Measurements from ENCODE around the gene HDGFL1.

The HDGFL1 gene

DNA sequence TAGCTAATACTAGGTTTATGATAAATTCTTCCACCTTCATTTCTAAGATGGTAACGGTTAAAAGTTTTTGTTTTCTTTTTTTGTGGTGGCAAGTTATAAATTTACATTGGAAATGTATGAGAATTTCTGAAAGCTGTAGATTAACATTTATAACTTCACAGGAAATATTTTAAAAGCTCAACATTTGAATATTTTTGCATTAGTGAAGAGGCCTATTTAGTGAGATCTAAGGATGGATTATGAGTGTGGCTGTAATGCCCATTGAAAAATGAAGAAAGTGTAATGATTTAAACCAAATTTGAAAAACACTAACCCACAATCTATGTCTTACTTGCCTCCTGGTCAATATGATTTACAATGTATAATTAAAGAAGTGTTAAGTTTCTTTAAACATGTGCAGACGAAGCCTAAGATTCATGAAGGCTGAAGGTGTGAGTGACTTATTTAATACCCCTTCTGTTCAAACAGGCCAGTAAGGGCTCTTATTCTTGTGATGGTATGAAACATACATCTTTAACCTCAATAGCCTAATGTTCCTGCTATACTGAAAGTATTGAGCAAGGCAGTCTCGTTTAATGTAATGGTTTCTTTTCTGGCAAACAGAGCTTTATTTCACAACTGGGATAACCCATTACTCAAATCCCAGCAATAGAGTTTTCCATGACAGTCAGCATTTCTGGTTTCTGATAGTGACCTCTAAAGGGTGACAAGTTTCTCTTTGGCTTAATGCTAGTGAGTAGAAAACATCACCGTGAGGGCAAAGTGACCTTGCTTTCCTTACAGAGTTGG, 13.2 kb downstream of the HDGFL1 start:
- no peak for TF ChIP-seq TAF1 (IDR thresholded peaks at IDR 0.05; ENCODE audit: borderline replicate concordance, insufficient read depth, low read length)

- TF ChIP-seq SIN3A (IDR thresholded peaks at IDR 0.05; ENCODE audit: borderline replicate concordance, insufficient read depth, low read length) (no peak), TAF1 (IDR thresholded peaks at IDR 0.05; ENCODE audit: borderline replicate concordance, insufficient read depth, low read length) (no peak), REST (IDR thresholded peaks at IDR 0.05; ENCODE audit: insufficient read depth in 1 of 2, low read depth in 2 of 2, low read length in 2 of 2) (no peak), POLR2AphosphoS5 (IDR thresholded peaks at IDR 0.05; ENCODE audit: low read depth, low read length) (no peak), FOXP2 (optimal IDR thresholded peaks at IDR 0.05; ENCODE audit: borderline replicate concordance, extremely low read depth, extremely low read length, insufficient read depth) (no peak)
Observed at GRCh38 chr6:22583230-22583629, 13.9 kb downstream of the HDGFL1 start.

DNA sequence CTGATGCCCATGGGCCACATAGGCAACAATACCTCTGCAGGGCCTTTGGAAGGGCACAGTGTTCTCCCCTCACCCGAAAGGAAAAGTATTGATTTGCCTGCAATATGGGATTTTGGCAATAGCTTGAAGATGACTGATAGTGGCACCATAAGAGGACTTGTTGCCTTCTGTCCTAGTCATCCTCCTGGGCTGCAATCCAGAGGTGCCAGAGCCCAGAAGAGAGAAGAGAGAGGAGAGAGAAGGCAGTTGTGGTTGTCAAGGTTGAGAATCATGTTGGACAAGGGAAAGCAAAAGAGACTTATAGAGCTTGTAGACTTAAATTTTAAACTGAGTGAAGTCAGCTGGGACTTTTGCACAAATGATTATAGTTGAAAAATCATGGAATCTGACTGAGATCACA, 14.6 kb downstream of the HDGFL1 start:
- TF ChIP-seq REST (IDR thresholded peaks at IDR 0.05; ENCODE audit: insufficient read depth in 1 of 2, low read depth in 2 of 2, low read length in 2 of 2) (no peak), POLR2AphosphoS5 (IDR thresholded peaks at IDR 0.05; ENCODE audit: low read depth, low read length) (no peak), TAF1 (IDR thresholded peaks at IDR 0.05; ENCODE audit: borderline replicate concordance, insufficient read depth, low read length) (no peak), SIN3A (IDR thresholded peaks at IDR 0.05; ENCODE audit: borderline replicate concordance, insufficient read depth, low read length) (no peak), FOXP2 (optimal IDR thresholded peaks at IDR 0.05; ENCODE audit: borderline replicate concordance, extremely low read depth, extremely low read length, insufficient read depth) (no peak)

GRCh38 chr6:22589118-22589517, 19.8 kb downstream of the HDGFL1 start:
- TF ChIP-seq FOXP2 (optimal IDR thresholded peaks at IDR 0.05; ENCODE audit: borderline replicate concordance, extremely low read depth, extremely low read length, insufficient read depth) (no peak), SIN3A (IDR thresholded peaks at IDR 0.05; ENCODE audit: borderline replicate concordance, insufficient read depth, low read length) (no peak), POLR2AphosphoS5 (IDR thresholded peaks at IDR 0.05; ENCODE audit: low read depth, low read length) (no peak), REST (IDR thresholded peaks at IDR 0.05; ENCODE audit: insufficient read depth in 1 of 2, low read depth in 2 of 2, low read length in 2 of 2) (no peak), TAF1 (IDR thresholded peaks at IDR 0.05; ENCODE audit: borderline replicate concordance, insufficient read depth, low read length) (no peak)

DNA sequence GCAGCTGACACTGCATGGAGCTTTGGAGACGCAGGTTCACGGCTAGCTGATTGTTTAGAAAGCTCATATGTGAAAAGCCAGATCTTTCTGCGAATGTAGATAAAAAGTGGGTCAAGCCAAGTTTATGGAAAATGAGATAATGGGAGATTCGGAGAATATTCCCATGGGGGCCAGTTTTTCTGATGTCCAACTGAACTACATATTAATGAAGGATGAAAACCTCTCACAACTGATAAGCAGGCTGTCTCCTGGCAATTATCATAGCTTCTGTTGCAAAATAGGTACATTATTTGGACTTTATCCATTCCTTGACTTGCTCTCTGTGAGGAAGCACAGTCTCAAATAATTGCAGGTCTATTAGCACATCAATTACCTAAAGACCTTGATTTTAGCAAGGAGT, 21.1 kb downstream of the HDGFL1 start:
- no peak for TF ChIP-seq REST (IDR thresholded peaks at IDR 0.05; ENCODE audit: insufficient read depth in 1 of 2, low read depth in 2 of 2, low read length in 2 of 2)
- TF ChIP-seq SIN3A (IDR thresholded peaks at IDR 0.05; ENCODE audit: borderline replicate concordance, insufficient read depth, low read length), result no peak
- no peak for TF ChIP-seq POLR2AphosphoS5 (IDR thresholded peaks at IDR 0.05; ENCODE audit: low read depth, low read length)
- no peak for TF ChIP-seq FOXP2 (optimal IDR thresholded peaks at IDR 0.05; ENCODE audit: borderline replicate concordance, extremely low read depth, extremely low read length, insufficient read depth)
- no peak for TF ChIP-seq TAF1 (IDR thresholded peaks at IDR 0.05; ENCODE audit: borderline replicate concordance, insufficient read depth, low read length)

Data from PFSK-1 (cell line).